Measurements from ENCODE around the gene STOM.

Gene STOM

GRCh38 chr9:121303456-121304451 lies 66.3 kb downstream of the STOM start:
- no peak for TF ChIP-seq CTCF (IDR thresholded peaks at IDR 0.05; ENCODE audit: low read depth, low read length)

GRCh38 chr9:121302786-121303185 lies 67.3 kb downstream of the STOM start:
- DNase-seq (ENCODE audit: extremely low read depth, low read depth) = no peak
- TF ChIP-seq CTCF (IDR thresholded peaks at IDR 0.05; ENCODE audit: low read depth, low read length) = no peak

More at GRCh38 chr9:121303456-121304451, 66.3 kb downstream of the STOM start:
- DNase-seq (ENCODE audit: extremely low read depth, low read depth) = no peak

- no peak for TF ChIP-seq CTCF (IDR thresholded peaks at IDR 0.05; ENCODE audit: low read depth, low read length)
- no peak for DNase-seq (ENCODE audit: extremely low read depth, low read depth)
Observed at GRCh38 chr9:121302341-121302740, 67.7 kb downstream of the STOM start.

- TF ChIP-seq CTCF (IDR thresholded peaks at IDR 0.05; ENCODE audit: low read depth, low read length) = no peak
- DNase-seq (ENCODE audit: extremely low read depth, low read depth) = no peak
Observed at GRCh38 chr9:121301881-121302286, 68.2 kb downstream of the STOM start.

GRCh38 chr9:121300283-121301119 lies 69.5 kb downstream of the STOM start:
- no peak for TF ChIP-seq CTCF (IDR thresholded peaks at IDR 0.05; ENCODE audit: low read depth, low read length)
- no peak for DNase-seq (ENCODE audit: extremely low read depth, low read depth)

- DNase-seq (ENCODE audit: extremely low read depth, low read depth) = no peak
- TF ChIP-seq CTCF (IDR thresholded peaks at IDR 0.05; ENCODE audit: low read depth, low read length) = no peak
Observed at GRCh38 chr9:121299467-121300282, 70.4 kb downstream of the STOM start.

All from AG09319 (cell line).